ENCODE data around the gene OLFML2B.
A peak's percentile ranks its signal among the peaks of the same experiment; 100 is the strongest.
"Not testable (repeated sequence)": the region's sequence is repeated elsewhere in the genome, so short reads cannot be mapped to it uniquely, and the experiment has no call there.

OLFML2B gene

DNA sequence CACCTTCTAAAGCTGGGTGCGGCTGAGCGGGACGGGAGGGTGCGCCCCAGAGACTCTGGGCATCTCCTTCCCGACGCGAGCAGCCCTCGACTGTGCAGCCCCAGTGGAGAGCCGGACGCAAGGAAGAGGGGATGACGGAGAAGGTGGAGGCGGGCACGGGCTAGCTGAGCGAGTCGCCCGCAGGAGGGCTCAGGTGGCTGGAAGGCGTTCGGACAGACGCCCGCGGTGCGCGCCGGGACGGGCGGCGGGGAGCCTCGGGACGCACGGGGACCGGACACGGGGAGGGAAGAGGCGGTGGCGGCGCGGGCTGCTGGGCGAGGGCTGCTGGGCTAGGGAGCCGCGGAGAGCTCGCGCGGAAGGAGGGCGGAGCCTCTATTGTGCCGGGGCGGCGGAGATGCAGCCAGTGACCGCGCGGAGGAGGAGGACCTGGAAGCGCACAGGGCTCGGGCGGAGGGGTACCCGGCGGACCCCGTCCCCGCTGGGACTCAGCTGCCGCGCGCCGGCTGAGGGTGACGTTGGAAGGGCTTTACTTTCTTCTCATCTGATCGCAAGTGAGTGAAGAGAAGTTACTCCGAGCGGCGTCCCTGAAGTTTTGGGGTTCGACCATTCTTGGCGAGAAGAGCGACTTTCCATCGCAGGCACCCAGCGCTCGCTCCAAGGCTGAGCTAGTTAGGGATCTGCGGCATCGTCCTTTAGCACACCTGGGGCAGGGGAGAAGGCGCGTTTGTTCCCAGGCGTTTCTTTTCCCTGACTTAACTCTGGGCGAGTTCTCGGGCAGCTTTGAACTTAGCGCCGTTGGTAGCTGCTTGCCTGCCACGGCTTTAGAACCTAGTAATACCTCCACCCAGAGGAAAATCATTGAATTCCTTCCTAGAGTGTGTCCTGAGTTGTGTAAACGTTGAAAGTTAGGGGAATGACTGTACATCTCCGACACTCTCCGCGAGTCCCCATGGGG is at the start of gene OLFML2B:
TSS of gene OLFML2B (minus strand) at position 323 of the 955 bp plus-strand sequence. CDS start 439 bp downstream, outside the sequence.
- no peak for DNase-seq

DNA sequence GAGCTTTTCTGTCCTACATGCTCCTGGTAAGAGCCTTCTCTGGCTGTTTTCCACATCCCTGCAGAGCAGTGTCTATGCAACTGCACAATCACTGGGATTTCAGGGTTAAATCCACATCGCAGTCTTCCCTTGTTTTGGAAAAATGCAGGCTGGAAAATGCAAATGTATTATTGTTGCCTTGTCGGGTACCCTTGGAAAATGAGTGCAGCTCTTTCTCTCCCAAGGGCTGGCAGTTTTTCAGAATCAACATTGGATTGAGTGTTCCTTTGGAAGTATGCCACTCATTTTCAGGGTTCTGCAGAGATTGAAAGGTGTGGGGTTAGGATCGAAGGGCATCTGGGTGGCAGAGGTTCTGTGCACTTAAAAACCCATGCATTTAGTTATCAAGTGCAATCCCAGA is 49.1 kb upstream of the OLFML2B start:
- peak; percentile 67 for DNase-seq

DNA sequence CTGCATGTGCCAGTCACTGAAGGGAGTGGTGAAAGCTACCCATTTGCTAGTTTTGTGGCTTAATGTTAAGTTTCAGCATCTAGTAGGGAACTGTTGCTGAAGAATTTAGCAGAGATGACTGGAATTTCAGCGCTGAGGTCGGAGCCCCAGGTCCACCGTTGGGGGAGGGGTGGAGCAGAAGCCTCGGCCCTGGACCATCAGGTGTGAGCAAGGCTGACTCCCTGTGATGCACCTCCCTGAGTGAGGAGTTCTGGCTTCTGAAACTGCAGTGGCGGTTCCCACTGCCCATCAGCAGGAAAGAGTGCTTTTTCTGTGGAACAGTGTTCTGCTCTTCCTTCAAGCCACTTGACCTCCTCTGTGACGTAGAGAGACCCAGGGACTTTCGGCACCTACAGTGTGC is 47.2 kb upstream of the OLFML2B start:
- no peak for DNase-seq

DNA sequence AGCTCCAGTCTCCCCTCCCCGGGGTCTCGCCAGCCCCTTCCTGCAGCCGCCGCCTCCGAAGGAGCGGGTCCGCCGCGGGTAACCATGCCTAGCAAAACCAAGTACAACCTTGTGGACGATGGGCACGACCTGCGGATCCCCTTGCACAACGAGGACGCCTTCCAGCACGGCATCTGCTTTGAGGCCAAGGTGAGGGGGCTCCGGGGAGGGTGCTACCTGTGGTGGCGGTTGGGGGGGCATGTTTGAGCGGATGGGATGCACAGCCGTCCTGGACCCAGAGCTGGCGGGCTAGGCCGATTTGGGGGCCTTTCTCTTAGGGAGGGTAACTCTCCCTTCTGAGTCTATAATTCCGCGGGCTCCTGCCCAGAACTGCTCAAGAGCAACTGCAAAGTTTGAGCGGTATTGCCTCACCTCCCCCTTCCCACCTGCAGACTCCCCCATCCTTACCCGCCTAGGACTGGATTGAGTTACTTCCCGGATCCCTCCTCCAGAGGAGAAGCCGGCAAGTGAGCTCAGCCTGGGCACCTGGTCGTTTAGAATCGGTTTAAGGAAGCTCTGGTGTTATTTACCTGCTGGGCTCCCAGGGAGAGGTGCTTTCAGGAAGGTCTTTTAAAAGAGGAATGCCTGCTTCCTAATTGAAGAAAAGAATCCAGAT is 46.6 kb upstream of the OLFML2B start:
- no peak for DNase-seq

DNA sequence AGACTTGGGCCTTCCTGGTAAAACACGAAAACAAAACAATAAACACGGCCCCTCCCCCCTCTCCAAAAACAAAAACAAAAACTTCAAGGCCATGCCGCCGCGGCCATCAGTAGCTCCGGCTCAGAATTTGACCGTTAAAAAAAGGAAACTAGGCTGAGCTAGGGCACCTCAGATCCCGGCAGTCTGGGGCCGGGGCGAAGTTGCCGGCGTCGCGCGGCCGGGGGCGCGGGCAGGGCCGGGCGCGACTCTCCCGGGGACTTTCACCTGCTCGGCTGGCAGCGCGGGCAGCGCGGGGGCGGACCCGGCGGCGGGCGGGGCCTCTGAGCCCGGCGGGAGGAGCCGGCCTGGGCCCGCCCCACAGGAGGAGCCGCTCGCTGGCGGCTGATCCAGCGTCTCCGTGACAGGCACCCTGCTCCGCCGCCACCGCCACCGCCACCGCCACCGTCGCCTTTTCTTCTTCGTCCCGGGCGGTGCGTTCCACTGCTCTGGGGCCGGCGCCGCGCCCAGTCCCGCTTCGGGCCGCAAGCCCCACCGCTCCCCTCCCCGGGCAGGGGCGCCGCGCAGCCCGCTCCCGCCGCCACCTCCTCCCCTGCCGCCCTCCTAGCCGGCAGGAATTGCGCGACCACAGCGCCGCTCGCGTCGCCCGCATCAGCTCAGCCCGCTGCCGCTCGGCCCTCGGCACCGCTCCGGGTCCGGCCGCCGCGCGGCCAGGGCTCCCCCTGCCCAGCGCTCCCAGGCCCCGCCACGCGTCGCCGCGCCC is 45.8 kb upstream of the OLFML2B start, which contains the start of gene NOS1AP:
TSS of gene NOS1AP (plus strand) at position 358 of the 760 bp plus-strand sequence. CDS start 487 bp downstream, outside the sequence.
- peak; percentile 76 for DNase-seq

DNA sequence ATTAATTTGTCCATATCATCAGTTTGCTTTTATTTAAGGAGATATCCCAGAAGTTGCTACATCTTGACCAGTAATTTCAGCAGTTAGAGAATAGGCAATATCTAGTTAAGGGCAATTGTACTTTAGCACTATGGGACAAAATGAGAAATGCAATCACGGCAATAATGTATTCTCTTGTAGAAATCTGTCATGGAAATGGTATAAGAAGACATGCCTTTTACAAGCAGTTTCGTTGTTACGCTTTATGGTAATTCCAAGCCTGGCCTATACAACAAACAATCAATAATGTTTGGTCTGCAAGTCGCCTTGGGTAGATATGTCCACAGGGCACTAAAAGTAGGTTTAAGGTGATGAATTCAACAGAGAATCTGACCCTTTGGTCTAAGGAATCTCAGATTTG is 44.6 kb upstream of the OLFML2B start:
- no peak for DNase-seq

DNA sequence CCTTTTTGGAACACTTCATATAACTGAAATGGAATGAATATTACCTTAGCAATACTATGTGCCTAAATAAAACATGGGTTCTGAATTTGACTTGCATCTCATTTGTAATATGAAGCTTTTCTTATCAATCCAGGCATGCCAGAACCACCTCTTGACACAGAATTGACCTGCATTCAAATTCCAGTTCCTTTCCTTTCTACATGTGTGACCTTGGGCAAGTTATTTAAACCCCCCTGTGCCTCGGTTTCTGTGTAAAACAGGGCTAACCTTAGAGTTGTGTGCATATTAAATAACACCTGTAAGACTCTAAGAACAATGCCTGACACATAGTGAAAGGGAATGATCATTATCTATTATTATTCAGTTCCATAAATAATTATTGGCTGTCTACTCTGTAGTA is 43.8 kb upstream of the OLFML2B start:
- DNase-seq, result no peak

DNA sequence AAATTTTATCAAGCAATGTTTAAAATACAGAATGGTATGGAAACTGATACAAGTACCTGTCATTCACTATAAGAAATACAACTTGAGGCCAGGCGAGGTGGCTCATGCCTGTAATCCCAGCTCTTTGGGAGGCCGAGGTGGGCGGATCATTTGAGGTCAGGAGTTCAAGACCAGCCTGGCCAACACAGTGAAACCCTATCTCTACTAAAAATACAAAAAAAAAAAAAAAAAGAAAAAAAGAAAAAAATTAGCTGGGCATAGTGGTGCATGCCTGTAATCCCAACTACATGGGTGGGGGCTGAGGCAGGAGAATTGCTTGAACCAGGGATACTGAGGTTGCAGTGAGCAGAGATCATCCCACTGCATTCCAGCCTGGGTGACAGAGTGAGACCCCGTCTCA is 43.2 kb upstream of the OLFML2B start:
- DNase-seq, result not testable (repeated sequence)

DNA sequence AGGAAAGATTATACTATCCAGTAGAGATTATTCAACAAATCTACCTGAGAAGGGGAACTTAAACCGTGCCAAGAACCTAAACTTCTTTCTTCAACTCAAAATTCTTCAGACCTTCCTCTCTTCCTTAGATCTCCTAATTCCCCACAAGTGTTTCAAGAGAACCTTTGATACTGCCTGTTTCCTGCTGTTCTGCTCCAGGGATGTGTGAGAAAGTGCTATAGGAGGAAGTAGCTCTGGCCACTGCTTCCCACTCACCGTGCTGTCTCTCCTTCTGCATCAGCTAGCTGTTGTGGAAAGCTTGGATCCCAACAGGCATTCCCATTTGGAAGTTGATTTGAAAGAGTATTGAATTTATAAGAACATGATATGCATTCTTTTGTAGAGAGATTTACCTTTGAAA is 41.3 kb upstream of the OLFML2B start:
- no peak for DNase-seq

DNA sequence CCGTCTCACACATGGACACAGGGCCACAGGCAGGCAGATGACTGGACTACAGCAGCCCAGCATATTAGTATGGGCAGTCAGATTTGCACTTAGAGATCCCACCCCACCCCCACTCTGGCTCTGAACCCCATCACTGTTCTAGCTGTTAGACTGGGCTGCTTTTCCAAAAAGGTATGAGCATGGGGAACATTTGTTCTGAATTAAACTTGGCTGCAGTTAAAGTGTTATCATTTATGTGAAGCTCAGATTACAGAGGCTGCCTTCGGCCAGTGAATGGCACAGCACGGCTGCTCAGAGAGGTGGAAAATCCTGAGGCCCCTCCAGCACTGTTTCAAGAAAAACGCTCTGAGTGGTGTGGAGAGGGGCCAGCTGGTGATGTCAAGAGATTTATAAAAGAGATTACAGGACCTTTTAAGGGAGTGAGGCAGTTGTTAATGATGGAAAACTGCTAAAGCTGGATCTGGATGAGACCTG is 38.9 kb upstream of the OLFML2B start:
- DNase-seq, result peak; percentile 62

DNA sequence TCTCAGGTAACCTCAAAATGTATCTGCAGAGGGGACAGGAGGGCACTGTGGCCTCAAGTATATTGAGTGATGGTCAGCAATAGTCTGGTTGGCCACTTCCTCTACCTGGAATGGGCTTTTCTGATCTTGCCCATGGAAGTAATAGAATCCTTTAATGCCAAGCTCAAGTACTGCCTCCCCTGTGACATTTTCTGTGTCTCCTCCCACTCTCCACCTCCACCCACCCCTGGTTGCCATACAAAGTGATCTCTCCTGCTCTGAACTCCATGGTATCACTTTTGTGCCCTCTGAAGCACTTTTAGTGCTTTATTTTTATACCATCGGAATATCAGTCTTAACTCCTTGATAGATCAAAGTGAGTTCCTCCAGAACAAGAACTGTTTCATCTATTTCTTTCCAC is 36.6 kb upstream of the OLFML2B start:
- no peak for DNase-seq

DNA sequence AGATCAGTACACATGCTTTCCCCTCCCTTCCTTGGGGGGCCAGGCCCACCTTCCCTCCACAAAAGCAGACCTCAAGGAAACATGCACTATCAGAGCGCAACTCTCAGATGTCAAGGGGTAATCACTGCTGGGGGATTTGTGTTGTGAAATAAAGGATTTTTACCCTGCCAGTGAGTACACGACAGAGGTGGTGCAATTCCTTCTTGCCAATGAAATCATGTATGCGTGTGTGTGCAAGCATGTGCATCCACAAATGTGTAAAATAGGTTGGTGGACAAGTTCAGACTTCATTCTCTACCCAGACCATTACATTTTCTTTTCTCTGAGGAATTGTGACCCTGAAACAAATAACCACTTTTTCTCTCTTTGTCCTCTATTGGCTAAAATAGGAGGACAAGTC is 36.1 kb upstream of the OLFML2B start:
- no peak for DNase-seq

DNA sequence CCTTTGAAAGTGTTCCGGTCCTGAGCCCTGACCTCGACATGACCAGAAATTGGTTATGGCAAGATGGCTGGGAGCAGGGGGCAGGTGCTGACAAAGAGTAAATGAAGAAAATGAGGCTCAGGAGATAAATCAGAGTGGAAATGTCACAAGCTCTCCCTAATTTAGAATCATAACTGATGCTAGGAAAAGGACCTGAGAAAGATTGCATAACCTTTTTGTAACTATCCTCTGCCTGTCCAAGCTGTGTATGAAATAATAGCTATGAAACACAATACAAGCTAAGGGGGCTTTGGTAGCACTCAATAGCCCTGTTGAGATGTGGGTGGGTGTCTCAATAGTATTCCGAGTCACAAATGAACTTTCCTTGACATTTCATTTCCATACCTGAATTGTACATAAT is 32.9 kb upstream of the OLFML2B start:
- DNase-seq, result no peak

DNA sequence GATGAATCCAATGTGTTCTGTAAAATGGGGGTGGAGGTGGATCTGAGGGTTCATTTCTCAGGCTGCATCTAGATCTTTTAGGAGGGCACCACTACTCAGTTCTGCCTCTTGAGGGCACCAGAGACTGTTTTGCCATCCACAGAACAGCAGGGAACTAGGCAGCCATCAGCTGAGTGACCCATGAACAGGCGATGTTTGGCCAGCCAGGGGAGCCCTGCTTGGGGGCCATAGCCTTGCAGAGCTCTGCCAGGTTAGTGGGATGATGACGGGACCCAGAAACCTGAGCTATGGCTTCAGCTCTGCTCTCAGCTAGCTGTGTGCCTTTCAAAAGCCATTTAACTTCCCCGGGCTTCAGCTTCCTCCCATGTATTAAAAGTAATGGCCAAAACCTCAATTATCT is 32.4 kb upstream of the OLFML2B start:
- DNase-seq, result peak; percentile 59

DNA sequence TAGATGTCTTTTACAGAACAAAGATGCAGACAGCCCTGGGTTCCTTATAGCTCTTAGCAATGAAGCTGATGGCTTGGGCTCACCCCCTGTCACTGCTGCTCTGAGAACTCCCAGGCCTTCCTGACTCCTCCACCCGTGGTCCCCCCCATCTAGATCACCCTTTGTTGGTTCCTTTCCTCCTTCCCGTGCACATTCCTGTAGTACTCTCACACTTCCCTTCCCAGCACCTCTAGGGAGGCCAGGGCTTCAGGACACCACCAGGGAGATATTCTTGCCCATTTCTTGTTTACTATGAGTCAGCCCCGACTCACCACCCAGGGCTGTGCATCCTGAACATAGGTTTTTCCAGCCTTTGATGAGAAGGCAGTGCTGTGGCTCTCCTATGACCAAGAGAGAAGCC is 31.4 kb upstream of the OLFML2B start:
- DNase-seq, result no peak

DNA sequence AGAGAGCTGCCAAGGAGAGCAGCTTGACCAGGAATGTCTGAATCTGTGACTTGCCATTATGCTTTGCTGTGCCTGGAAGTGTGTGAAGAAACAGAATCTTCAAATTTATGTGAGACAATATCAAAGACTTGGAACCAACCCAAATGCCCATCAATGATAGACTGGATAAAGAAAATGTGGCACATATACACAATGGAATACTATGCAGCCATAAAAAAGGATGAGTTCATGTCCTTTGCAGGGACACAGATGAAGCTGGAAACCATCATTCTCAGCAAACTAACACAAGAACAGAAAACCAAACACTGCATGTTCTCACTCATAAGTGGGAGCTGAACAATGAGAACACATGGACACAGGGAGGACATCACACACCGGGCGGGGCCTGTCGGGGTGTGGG is 30.3 kb upstream of the OLFML2B start:
- DNase-seq, result not testable (repeated sequence)

DNA sequence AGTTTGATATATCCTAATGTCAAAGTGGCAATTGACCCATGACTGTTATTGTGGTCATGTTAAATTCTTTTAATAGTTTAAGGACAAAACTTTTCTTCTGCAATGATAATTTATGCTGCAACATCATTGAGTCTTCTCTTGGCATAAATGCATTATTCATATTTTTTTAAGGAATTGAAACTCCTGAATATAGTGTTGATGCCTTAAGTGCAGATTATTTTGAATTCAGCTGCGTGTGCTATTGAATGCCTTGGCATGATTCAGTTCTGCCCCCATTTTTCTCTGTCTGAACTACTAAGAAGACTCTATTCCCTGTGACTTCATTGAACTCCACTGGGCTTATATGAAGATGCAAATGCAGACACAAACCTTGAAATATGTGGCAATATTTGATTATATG is 23.3 kb upstream of the OLFML2B start:
- DNase-seq, result no peak

DNA sequence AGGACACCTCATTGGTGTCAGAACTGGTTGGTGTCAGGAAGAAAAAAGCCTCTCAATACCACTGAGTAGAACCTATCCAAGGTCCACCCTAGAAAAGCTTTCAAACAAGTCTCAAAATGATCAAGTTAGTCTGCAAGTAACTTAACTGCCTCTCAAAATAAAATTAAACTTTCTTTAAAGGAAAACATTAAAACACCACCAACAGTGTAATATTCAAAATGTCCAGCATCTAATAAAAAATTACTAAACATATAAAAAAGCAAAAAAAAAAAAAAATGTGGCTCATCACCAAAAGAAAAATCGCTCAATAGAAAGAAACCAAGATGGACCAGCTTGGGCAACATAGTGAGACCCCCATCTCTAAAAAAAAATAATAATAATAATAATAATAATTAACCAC is 18.7 kb upstream of the OLFML2B start:
- no peak for DNase-seq

DNA sequence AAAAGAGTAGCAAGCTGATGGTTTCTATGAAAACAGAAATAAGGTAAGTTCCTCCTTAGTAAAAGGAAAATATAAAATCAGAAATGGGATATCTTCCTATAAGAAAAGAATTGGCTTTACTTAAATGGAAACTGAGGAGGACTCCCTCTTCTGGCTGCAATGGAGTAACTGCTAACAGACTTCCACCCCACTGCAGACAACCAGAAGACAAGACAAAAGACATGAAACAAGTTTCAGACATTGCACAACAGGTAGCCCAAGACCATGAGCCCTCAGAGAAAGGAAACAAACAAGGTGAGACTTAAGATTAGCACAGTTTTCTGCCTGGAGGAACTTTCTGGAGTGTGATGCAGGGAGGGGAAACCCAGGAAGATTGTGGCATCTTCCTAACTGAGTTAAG is 17.0 kb upstream of the OLFML2B start:
- DNase-seq, result no peak

DNA sequence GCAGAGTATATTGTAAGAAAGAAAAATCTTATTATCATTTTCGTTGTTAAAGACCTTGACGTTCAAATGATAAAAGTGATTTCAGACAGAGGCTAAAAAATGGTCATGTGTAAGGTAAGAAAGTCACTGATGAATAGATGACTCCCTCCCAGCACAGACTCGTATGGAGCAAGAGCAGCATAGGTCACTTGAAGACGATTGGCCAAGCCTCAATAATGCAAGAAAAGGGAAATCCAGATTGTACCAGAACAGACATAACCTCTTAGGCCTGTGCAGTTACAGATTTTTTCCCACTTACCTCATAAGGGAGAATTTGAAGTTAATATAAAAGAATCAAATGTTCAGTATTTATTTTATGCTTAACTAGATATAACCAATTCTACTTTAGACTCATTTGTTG is 16.3 kb upstream of the OLFML2B start:
- no peak for DNase-seq

DNA sequence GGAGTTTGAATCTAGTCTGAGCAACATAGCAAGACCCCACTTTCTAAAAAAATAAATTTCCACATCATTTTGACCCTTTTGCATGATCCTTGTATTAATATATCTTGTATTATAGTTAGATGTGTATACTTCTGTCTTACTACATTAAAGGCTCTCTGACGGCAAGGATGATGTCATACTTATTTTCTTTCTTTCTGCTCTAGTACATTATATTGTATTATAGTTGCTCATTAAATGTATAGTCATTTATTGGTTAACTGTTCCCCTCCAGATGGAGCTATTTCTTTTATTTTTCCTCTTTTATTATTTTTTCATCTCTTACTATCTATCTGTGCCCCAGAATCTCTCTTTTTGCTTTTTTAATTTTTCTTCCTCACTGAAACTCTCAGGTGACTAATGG is 15.0 kb upstream of the OLFML2B start:
- DNase-seq, result no peak

DNA sequence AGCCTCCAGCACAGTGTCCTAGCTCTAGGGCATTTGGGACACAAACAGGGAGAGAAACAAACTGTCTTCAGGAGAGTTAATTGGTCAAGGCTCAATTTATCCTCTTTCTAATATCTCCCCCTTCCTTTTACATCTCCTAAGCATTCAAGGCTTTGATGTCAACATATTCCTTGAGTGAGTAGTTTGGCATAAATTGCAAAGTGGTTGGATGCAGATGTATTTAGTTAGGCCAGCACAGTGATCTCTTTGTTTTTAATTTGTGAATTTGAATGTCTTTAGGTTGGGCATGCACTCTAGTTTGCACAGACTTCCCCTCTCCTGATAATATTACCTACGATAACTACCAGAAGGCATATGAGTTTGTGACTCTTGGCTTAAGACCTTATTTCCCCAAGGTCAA is 12.5 kb upstream of the OLFML2B start:
- DNase-seq, result no peak

DNA sequence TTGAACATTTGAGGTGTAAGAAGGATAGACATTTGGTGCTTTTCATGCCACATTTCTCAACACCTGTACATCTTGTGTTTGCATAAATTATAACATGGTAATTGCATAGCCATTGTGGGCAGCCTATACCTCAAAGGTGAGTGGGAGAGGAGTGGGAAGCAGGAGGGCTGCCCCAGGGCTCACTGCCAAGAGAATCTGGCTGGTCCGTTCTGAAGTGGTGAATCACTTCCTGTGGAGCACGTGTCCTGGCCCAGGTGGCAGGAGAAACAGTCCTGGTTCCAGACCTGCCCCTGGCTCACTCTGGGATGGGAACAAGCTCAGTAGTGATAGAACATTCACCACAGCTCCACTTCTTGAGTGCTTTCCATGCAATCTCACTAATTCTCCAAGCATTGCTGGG is 11.6 kb upstream of the OLFML2B start:
- DNase-seq, result no peak

All from NCI-H1092 (cell line).